Trophoblast cell (in vitro differentiated cells and primary cell): ENCODE measurements around the gene BTBD9.

Experiments used
- DNase-seq, 2 donors: peaks; one replicate each; pipeline ENCODE4 v3.0.0-alpha.2; 2016
- H2AFZ ChIP-seq: 2 replicates; pipeline ENCODE4 v1.6.1; 2013; ENCODE audit warnings: low read length, moderate library complexity, mild to moderate bottlenecking; ENCODE audit not compliant: insufficient read depth, poor library complexity
- H2AK5ac ChIP-seq: 2 replicates; pipeline ENCODE4 v1.6.1; 2013; ENCODE audit warnings: mild to moderate bottlenecking, low read length
- H2BK120ac ChIP-seq: 2 replicates; pipeline ENCODE4 v1.6.1; 2013; ENCODE audit warnings: low read length, mild to moderate bottlenecking, moderate library complexity; ENCODE audit not compliant: insufficient read depth, poor library complexity
- H2BK12ac ChIP-seq: 2 replicates; pipeline ENCODE4 v1.6.1; 2013; ENCODE audit warnings: mild to moderate bottlenecking, low read length, moderate library complexity
- H2BK5ac ChIP-seq: 2 replicates; pipeline ENCODE4 v1.6.1; 2013; ENCODE audit warnings: low read length, low read depth, moderate library complexity, mild to moderate bottlenecking; ENCODE audit not compliant: poor library complexity
- H3K14ac ChIP-seq: 2 replicates; pipeline ENCODE4 v1.6.1; 2013; ENCODE audit warnings: mild to moderate bottlenecking, low read length
- H3K18ac ChIP-seq: 2 replicates; pipeline ENCODE4 v1.6.1; 2013; ENCODE audit warnings: mild to moderate bottlenecking, low read length
- H3K23ac ChIP-seq: 2 replicates; pipeline ENCODE4 v1.6.1; 2013; ENCODE audit warnings: low read length
- H3K27ac ChIP-seq: 2 replicates; pipeline ENCODE4 v1.5.1; 2013; ENCODE audit warnings: low read depth, mild to moderate bottlenecking, inconsistent platforms, low read length, moderate library complexity
- H3K27me3 ChIP-seq: 2 replicates; pipeline ENCODE4 v1.6.1; 2013; ENCODE audit warnings: inconsistent platforms, mild to moderate bottlenecking, low read length, moderate library complexity; ENCODE audit not compliant: insufficient read depth
- H3K36me3 ChIP-seq, 2 experiments: 1 replicate in 1 of 2; 2 replicates in 1 of 2; pipeline ENCODE4 v1.6.1; 2013; ENCODE audit warnings: low read length in 2 of 2, mild to moderate bottlenecking in 2 of 2, moderate library complexity in 1 of 2; ENCODE audit not compliant: insufficient read depth in 2 of 2, control insufficient read depth in 1 of 2
- H3K4ac ChIP-seq: 2 replicates; pipeline ENCODE4 v1.6.1; 2013; ENCODE audit warnings: low read depth, mild to moderate bottlenecking, low read length, moderate library complexity
- H3K4me1 ChIP-seq, 2 experiments: 1 replicate in 1 of 2; 2 replicates in 1 of 2; pipeline ENCODE4 v1.6.1; 2013; ENCODE audit warnings: low read length in 2 of 2, mild to moderate bottlenecking in 2 of 2, moderate library complexity in 1 of 2; ENCODE audit not compliant: insufficient read depth in 2 of 2, control insufficient read depth in 1 of 2
- H3K4me2 ChIP-seq: 2 replicates; pipeline ENCODE4 v1.6.1; 2013; ENCODE audit warnings: inconsistent platforms, mild to moderate bottlenecking, low read length, moderate library complexity
- H3K4me3 ChIP-seq: 2 replicates; pipeline ENCODE4 v1.5.1; 2013; ENCODE audit warnings: mild to moderate bottlenecking, low read depth, low read length, inconsistent platforms
- H3K79me1 ChIP-seq: one replicate; pipeline ENCODE4 v1.6.1; 2013; ENCODE audit warnings: low read length
- H3K79me2 ChIP-seq: 2 replicates; pipeline ENCODE4 v1.6.1; 2013; ENCODE audit warnings: low read length, mild to moderate bottlenecking; ENCODE audit not compliant: control insufficient read depth, insufficient read depth, poor library complexity
- H3K9ac ChIP-seq: 2 replicates; pipeline ENCODE4 v1.6.1; 2013; ENCODE audit warnings: mild to moderate bottlenecking, low read length
- H3K9me3 ChIP-seq: 2 replicates; pipeline ENCODE4 v1.6.1; 2013; ENCODE audit warnings: low read depth, mild to moderate bottlenecking, control low read depth, inconsistent platforms, low read length; ENCODE audit not compliant: insufficient read depth
- H4K12ac ChIP-seq: 2 replicates; pipeline ENCODE4 v1.6.1; 2013; ENCODE audit warnings: low read depth, mild to moderate bottlenecking, low read length, moderate library complexity
- H4K8ac ChIP-seq: 2 replicates; pipeline ENCODE4 v1.6.1; 2013; ENCODE audit warnings: low read depth, mild to moderate bottlenecking, low read length, moderate library complexity
- H4K91ac ChIP-seq: one replicate; pipeline ENCODE4 v1.6.1; 2013; ENCODE audit warnings: low read depth, mild to moderate bottlenecking, low read length, moderate library complexity
- WGBS: extraction: QIAGEN DNeasy Blood & Tissue Kit; methylation state at CpG from one replicate; pipeline ENCODE4 v1.1.7; 2013; ENCODE audit warnings: missing lambda C conversion rate; ENCODE audit not compliant: insufficient read length, insufficient coverage; ENCODE audit errors: extremely low coverage; 5-methylcytosine and 5-hydroxymethylcytosine counted together

The BTBD9 gene

GRCh38 chr6:38679668-38680067 lies 39.9 kb upstream of the BTBD9 start:
- no peak overlapping the region for H3K4me3 ChIP-seq
- no peak overlapping the region for H3K14ac ChIP-seq
- no CpG with 5 or more reads among the region's 1 CpG for WGBS
- peaks cover 12 to 22% of the 10 kb centered on the region in 2 experiments for H3K36me3 ChIP-seq
- no peak overlapping the region for H3K4me2 ChIP-seq
- no peaks in the 10 kb centered on the region for H3K4me1 ChIP-seq
- no peaks in the 10 kb centered on the region for H3K79me1 ChIP-seq
- no peak overlapping the region for H3K9ac ChIP-seq
- H3K27ac ChIP-seq = no peak overlapping the region
- H2AFZ ChIP-seq = no peak overlapping the region
- no peak overlapping the region for H4K8ac ChIP-seq
- H4K91ac ChIP-seq = no peak overlapping the region
- no peak overlapping the region for H2BK12ac ChIP-seq
- H2BK5ac ChIP-seq = no peak overlapping the region
- H3K27me3 ChIP-seq = no peaks in the 10 kb centered on the region
- no peak overlapping the region for H4K12ac ChIP-seq
- DNase-seq = no peak
- H2BK120ac ChIP-seq = no peak overlapping the region
- no peak overlapping the region for H3K23ac ChIP-seq
- H3K79me2 ChIP-seq = no peaks in the 10 kb centered on the region
- no peaks in the 10 kb centered on the region for H3K9me3 ChIP-seq
- no peak overlapping the region for H3K18ac ChIP-seq
- H2AK5ac ChIP-seq = no peak overlapping the region
- no peak overlapping the region for H3K4ac ChIP-seq

- no peak overlapping the region for H4K91ac ChIP-seq
These were observed 38.5 kb upstream of the BTBD9 start for GRCh38 chr6:38678178-38678760.

DNA sequence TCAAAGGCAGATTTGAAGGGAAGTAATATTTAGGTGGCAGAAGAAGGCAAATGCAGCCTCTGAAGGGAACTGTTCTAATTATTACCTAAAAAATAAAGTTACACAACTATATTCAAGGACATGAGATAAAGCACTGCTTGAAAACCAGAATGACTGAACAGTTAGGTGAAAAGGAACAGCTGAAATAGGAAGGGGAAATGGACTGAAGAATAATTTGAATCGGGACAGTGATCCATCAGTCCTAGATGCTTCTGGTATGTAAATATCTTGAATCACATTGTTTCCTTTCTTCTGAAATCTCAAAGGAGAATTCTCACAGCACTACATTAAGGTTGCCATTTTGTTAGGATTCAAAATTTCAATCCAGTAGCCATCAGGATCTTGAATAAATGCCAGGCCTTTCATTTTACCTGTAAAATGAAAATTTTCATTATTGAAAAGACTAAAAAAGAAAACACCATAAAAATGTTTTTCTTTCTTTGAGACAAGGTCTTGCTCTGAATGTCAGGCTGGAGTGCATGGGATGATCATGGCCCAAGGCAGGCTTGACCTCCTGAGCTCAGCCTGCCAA lies 37.3 kb upstream of the BTBD9 start:
- no peak overlapping the region for H3K4ac ChIP-seq
- H2BK120ac ChIP-seq = no peak overlapping the region
- H2BK5ac ChIP-seq = no peak overlapping the region
- H4K91ac ChIP-seq = no peak overlapping the region
- H2AFZ ChIP-seq = no peak overlapping the region
- H3K27me3 ChIP-seq = no peaks in the 10 kb centered on the region
- no peak overlapping the region for H3K18ac ChIP-seq
- H3K27ac ChIP-seq = no peak overlapping the region
- no peak overlapping the region for H4K12ac ChIP-seq
- H3K9me3 ChIP-seq = no peaks in the 10 kb centered on the region
- DNase-seq = no peak
- H3K79me1 ChIP-seq = no peaks in the 10 kb centered on the region
- no CpG with 5 or more reads among the region's 1 CpG for WGBS
- H2BK12ac ChIP-seq = no peak overlapping the region
- no peak overlapping the region for H2AK5ac ChIP-seq
- no peaks in the 10 kb centered on the region for H3K79me2 ChIP-seq
- H3K9ac ChIP-seq = no peak overlapping the region
- H3K14ac ChIP-seq = no peak overlapping the region
- H3K4me1 ChIP-seq = no peaks in the 10 kb centered on the region
- H4K8ac ChIP-seq = no peak overlapping the region
- H3K4me3 ChIP-seq = no peak overlapping the region
- no peak overlapping the region for H3K4me2 ChIP-seq
- peaks cover 10 to 20% of the 10 kb centered on the region in 2 experiments for H3K36me3 ChIP-seq
- H3K23ac ChIP-seq = no peak overlapping the region

More at GRCh38 chr6:38678178-38678760, 38.5 kb upstream of the BTBD9 start:
- H3K27me3 ChIP-seq = no peaks in the 10 kb centered on the region
- no peaks in the 10 kb centered on the region for H3K79me2 ChIP-seq
- no peak overlapping the region for H4K8ac ChIP-seq
- no peaks in the 10 kb centered on the region for H3K79me1 ChIP-seq
- no peak overlapping the region for H2AK5ac ChIP-seq
- no peak overlapping the region for H2AFZ ChIP-seq
- WGBS = no CpG with 5 or more reads among the region's 7 CpGs
- no peaks in the 10 kb centered on the region for H3K9me3 ChIP-seq
- peaks cover 10 to 20% of the 10 kb centered on the region in 2 experiments for H3K36me3 ChIP-seq
- no peak overlapping the region for H3K14ac ChIP-seq
- no peak overlapping the region for H2BK120ac ChIP-seq
- no peak overlapping the region for H3K18ac ChIP-seq
- H3K27ac ChIP-seq = no peak overlapping the region
- no peak overlapping the region for H3K4me3 ChIP-seq
- no peak overlapping the region for H3K9ac ChIP-seq
- no peak overlapping the region for H3K4me2 ChIP-seq
- H2BK5ac ChIP-seq = no peak overlapping the region
- H3K4ac ChIP-seq = no peak overlapping the region
- DNase-seq = no peak
- H4K12ac ChIP-seq = no peak overlapping the region
- H3K4me1 ChIP-seq = no peaks in the 10 kb centered on the region
- H3K23ac ChIP-seq = no peak overlapping the region
- H2BK12ac ChIP-seq = no peak overlapping the region

DNA sequence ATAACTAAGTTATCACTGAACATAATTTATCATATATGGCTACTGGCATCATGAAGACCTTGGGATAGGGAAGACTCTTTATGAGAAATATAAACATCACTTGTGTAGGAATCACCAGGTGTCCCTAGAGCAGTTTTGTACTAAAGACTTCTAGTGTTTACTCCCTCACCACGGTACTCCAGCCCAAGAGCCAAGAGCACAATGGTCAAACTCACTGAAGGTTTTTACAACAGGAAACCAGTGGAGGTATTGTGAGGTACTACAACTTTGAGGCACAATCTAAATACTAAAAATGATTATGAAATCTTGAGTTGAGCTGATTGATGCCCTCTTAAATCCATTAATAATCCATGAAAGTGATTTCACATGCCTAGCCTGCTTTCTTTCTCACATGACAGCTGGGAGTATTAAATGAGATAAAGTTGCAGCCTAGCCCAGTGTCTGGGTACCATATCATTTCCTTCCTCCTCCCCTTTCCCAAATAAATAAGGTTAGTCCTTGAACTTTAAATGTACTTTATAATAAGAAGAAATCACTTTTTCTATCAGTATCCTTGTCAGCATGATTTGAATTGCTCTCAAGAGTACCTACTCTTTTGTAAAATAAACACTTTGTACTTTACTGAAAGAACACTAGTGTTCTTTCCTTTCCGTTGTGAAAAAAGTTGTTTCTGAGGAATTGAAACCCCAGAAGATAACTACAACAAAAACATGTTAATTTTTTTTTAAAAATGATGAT lies 36.7 kb upstream of the BTBD9 start:
- DNase-seq = no peak
- Histone ChIP-seq H2AK5ac (no peak overlapping the region), H3K79me2 (no peaks in the 10 kb centered on the region), H3K27ac (no peak overlapping the region), H3K14ac (no peak overlapping the region), H3K4ac (no peak overlapping the region), H3K79me1 (no peaks in the 10 kb centered on the region), H3K9me3 (no peaks in the 10 kb centered on the region), H2BK12ac (no peak overlapping the region), H2BK120ac (no peak overlapping the region), H3K4me1 (no peaks in the 10 kb centered on the region), H2BK5ac (no peak overlapping the region), H3K9ac (no peak overlapping the region), H2AFZ (no peak overlapping the region), H3K4me3 (no peak overlapping the region), H3K36me3 (peaks cover 9 to 19% of the 10 kb centered on the region in 2 experiments), H3K18ac (no peak overlapping the region), H3K4me2 (no peak overlapping the region), H3K27me3 (no peaks in the 10 kb centered on the region), H4K91ac (no peak overlapping the region), H4K8ac (no peak overlapping the region), H4K12ac (no peak overlapping the region), H3K23ac (no peak overlapping the region)
- no CpG with 5 or more reads among the region's 2 CpGs for WGBS
